HG03025 (cell line): ENCODE results near the gene PARVA.

Experiments
- ATAC-seq: cut with Tn5 transposase; IDR thresholded peaks from one replicate; pipeline ENCODE4 v1.9.1; 2021; ENCODE audit warnings: mild to moderate bottlenecking, moderate library complexity; ENCODE audit not compliant: unreplicated experiment, low FRiP score

The PARVA gene

DNA sequence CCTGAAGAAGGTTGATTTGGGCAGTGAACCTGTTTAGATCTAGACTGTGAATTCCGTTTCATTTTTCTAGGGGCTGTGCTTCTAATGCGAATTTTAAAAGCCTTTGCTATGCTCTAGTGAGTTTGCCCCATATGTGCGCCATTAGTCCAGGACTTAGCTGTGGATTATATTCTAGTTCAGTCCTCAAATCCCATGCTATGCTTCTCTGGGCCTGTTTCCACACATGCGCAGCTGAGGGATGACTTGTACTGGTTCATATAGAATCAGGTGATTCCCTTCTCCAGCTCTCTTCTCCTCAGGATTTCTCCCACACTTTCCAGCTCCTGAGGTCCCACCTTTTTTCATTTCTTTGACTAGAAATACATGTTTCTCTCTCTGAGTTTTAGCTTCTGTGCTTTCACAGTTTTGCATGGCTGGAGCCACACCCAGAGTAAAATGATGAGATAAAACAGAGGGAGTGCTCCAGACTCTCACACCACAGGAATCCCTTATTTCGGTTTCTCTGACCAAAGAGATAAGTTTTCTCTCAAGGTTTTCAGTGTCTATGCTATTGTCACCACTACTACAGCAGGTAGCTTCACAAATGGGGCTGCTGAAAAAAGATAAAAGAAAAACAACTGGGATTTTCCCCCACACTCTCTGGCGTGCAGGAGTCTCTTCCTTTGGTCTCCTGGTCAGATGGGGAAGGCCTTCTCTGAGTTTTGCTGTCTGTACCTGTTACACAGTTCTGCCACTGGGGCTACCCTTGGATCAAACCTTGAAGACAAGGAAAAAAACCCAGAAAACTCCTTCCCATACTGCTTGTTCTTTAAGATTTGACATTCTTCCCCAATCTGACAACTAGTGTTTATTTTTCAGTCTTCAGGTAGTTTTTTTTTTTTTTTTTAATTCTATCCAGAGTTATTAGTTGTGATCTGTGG, 200.6 kb downstream of the PARVA start:
- ATAC-seq, result no peak

DNA sequence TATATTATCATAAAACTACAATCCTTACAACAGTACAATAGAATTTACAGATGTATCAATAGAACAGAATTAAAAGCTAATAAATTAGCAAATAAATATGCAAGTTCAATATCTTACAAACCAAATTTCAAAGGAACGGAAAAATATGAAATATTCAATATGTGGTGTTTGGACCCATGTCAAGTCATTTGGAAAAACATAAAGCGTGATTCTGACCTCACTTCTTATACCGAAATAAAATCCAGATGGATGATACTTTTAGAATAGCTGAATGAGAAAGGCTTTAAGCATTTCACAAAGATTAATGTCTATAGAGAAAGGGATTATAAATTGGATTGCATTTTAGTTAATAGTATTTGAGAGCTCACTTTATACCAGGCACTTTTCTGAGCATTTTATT, 204.0 kb downstream of the PARVA start:
- no peak for ATAC-seq

DNA sequence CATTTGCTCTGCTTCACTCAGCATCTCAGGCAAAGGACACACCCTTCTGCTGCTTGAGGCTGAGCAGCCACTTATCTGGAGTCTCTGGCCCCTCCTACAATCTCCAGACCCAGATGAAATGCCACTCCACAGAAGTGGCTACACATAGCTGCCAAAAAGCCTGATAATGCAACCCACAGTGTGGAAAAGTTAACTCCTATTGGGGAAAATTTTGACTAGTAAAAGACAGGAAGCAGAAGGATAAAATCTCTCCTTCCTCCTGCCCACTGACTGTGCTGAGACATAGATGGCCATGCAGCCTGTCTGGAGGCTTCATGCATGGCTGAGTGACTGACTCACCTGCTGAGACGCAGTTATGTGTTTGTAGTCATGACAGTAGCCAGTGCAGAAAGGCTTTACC, 204.6 kb downstream of the PARVA start:
- ATAC-seq, result no peak
